SK-N-SH treated with all-trans-retinoic acid at 6 μM for 48 hours (cell line): ENCODE measurements around the gene PDE4B.

Experiments
- ATAC-seq: fragments of 200-7000 bp; cut with Tn5 transposase; 3 replicates; pipeline ENCODE4 v1.9.1; 2020; ENCODE audit warnings: mild to moderate bottlenecking, moderate library complexity
- ARNTL ChIP-seq: fragments of 450-650 bp; formaldehyde crosslinking; IDR thresholded peaks from 2 replicates; pipeline ENCODE4 v1.5.0; 2020; ENCODE audit warnings: low read depth, mild to moderate bottlenecking, moderate library complexity, borderline replicate concordance
- BACH2 ChIP-seq: fragments of 250-450 bp; sonication (Bioruptor Pico); IDR thresholded peaks from 2 replicates; pipeline ENCODE4 v1.9.0; 2021; ENCODE audit warnings: mild to moderate bottlenecking, borderline replicate concordance
- CREB5 ChIP-seq: fragments of 250-450 bp; sonication (Bioruptor Pico); IDR thresholded peaks from 2 replicates; pipeline ENCODE4 v1.5.1; 2020; ENCODE audit warnings: low read depth, mild to moderate bottlenecking, moderate library complexity
- CSDC2 ChIP-seq: fragments of 250-450 bp; sonication (Bioruptor Pico); IDR thresholded peaks from 2 replicates; pipeline ENCODE4 v1.5.0; 2020; ENCODE audit warnings: mild to moderate bottlenecking, moderate library complexity
- CSRNP3 ChIP-seq: fragments of 250-450 bp; sonication (Bioruptor Pico); IDR thresholded peaks from 2 replicates; pipeline ENCODE4 v1.5.1; 2021; ENCODE audit warnings: mild to moderate bottlenecking, moderate library complexity
- ESRRG ChIP-seq: fragments of 250-450 bp; sonication (Bioruptor Pico); IDR thresholded peaks from 2 replicates; pipeline ENCODE4 v1.6.1; 2021; ENCODE audit warnings: mild to moderate bottlenecking
- GLIS3 ChIP-seq: fragments of 250-450 bp; sonication (Bioruptor Pico); IDR thresholded peaks from 2 replicates; pipeline ENCODE4 v1.5.0; 2020; ENCODE audit warnings: mild to moderate bottlenecking, moderate library complexity
- OSR1 ChIP-seq: fragments of 250-450 bp; sonication (Bioruptor Pico); IDR thresholded peaks from 2 replicates; pipeline ENCODE4 v1.8.0; 2022; ENCODE audit warnings: moderate library complexity, mild to moderate bottlenecking, inconsistent platforms
- PATZ1 ChIP-seq: fragments of 250-450 bp; sonication (Bioruptor Pico); IDR thresholded peaks from 2 replicates; pipeline ENCODE4 v1.8.0; 2020; ENCODE audit warnings: mild to moderate bottlenecking, moderate library complexity, borderline replicate concordance
- PPARA ChIP-seq: fragments of 250-450 bp; sonication (Bioruptor Pico); IDR thresholded peaks from 2 replicates; pipeline ENCODE4 v1.5.0; 2020; ENCODE audit warnings: mild to moderate bottlenecking, borderline replicate concordance
- RARB ChIP-seq: fragments of 250-450 bp; sonication (Bioruptor Pico); IDR thresholded peaks from 2 replicates; pipeline ENCODE4 v1.8.0; 2021; ENCODE audit warnings: mild to moderate bottlenecking, moderate library complexity
- SNAI2 ChIP-seq: fragments of 250-450 bp; sonication (Bioruptor Pico); IDR thresholded peaks from 2 replicates; pipeline ENCODE4 v1.5.0; 2020; ENCODE audit warnings: mild to moderate bottlenecking, moderate library complexity
- TCF4 ChIP-seq: fragments of 250-450 bp; sonication (Bioruptor Pico); IDR thresholded peaks from 2 replicates; pipeline ENCODE4 v1.8.0; 2021; ENCODE audit warnings: mild to moderate bottlenecking, moderate library complexity, borderline replicate concordance
- TOX ChIP-seq: fragments of 250-450 bp; sonication (Bioruptor Pico); IDR thresholded peaks from 2 replicates; pipeline ENCODE4 v1.8.0; 2021; ENCODE audit warnings: mild to moderate bottlenecking, moderate library complexity, borderline replicate concordance
- ZC3H10 ChIP-seq: fragments of 250-450 bp; sonication (Bioruptor Pico); IDR thresholded peaks from 2 replicates; pipeline ENCODE4 v1.5.1; 2021; ENCODE audit warnings: mild to moderate bottlenecking, moderate library complexity
- ZFP3 ChIP-seq: fragments of 250-450 bp; sonication (Bioruptor Pico); IDR thresholded peaks from 2 replicates; pipeline ENCODE4 v1.5.0; 2020; ENCODE audit warnings: mild to moderate bottlenecking, moderate library complexity
- ZFP30 ChIP-seq: fragments of 450-650 bp; formaldehyde crosslinking; IDR thresholded peaks from 2 replicates; pipeline ENCODE4 v1.5.0; 2022; ENCODE audit warnings: mild to moderate bottlenecking, moderate library complexity
- ZNF565 ChIP-seq: fragments of 450-650 bp; formaldehyde crosslinking; conservative IDR thresholded peaks from 2 replicates; pipeline ENCODE4 v1.5.0; 2020; ENCODE audit warnings: low read depth, mild to moderate bottlenecking, moderate library complexity
- ZNF70 ChIP-seq: fragments of 450-650 bp; formaldehyde crosslinking; IDR thresholded peaks from 2 replicates; pipeline ENCODE4 v1.5.0; 2020; ENCODE audit warnings: mild to moderate bottlenecking, moderate library complexity
- ZNF8 ChIP-seq: fragments of 450-650 bp; formaldehyde crosslinking; IDR thresholded peaks from 2 replicates; pipeline ENCODE4 v1.5.0; 2020; ENCODE audit warnings: mild to moderate bottlenecking, moderate library complexity

Gene PDE4B

GRCh38 chr1:66357021-66357420 lies 564.3 kb downstream of the PDE4B start (continued):
- TF ChIP-seq GLIS3 (CRISPR knock-in tag) (no peak), RARB (CRISPR knock-in tag) (no peak), PATZ1 (CRISPR knock-in tag) (no peak), ZNF70 (no peak), TOX (CRISPR knock-in tag) (no peak), CSRNP3 (no peak), ZNF8 (CRISPR knock-in tag) (no peak), TCF4 (no peak), SNAI2 (no peak), ZNF565 (CRISPR knock-in tag) (no peak), ZC3H10 (no peak), OSR1 (CRISPR knock-in tag) (no peak)

GRCh38 chr1:66357478-66358197 lies 564.9 kb downstream of the PDE4B start:
- no peak for ATAC-seq
- no peak for TF ChIP-seq ESRRG (CRISPR knock-in tag)

- TF ChIP-seq ZFP30 (CRISPR knock-in tag) (no peak), ZNF565 (CRISPR knock-in tag) (no peak)
- ATAC-seq: no peak
Observed at GRCh38 chr1:66359269-66359668, 566.6 kb downstream of the PDE4B start.

- ATAC-seq: no peak
- TF ChIP-seq BACH2 (no peak), ARNTL (no peak), TCF4 (no peak)
Observed at GRCh38 chr1:66359815-66360214, 567.1 kb downstream of the PDE4B start.

GRCh38 chr1:66360285-66360724 lies 567.6 kb downstream of the PDE4B start:
- TF ChIP-seq TCF4 (no peak), ZFP30 (CRISPR knock-in tag) (no peak), CSDC2 (no peak), RARB (CRISPR knock-in tag) (no peak), ZFP3 (CRISPR knock-in tag) (no peak), CREB5 (CRISPR knock-in tag) (no peak), ZNF565 (CRISPR knock-in tag) (no peak), PATZ1 (CRISPR knock-in tag) (no peak), ZC3H10 (no peak), BACH2 (no peak), PPARA (no peak)
- ATAC-seq: no peak
